Right hindlimb (tissue), 1 donor: ENCODE measurements around the gene NANOS2.

ENCODE experiments used
- DNase-seq: peaks from one replicate; pipeline ENCODE4 v3.0.0-alpha.2; 2018

The NANOS2 gene

DNA sequence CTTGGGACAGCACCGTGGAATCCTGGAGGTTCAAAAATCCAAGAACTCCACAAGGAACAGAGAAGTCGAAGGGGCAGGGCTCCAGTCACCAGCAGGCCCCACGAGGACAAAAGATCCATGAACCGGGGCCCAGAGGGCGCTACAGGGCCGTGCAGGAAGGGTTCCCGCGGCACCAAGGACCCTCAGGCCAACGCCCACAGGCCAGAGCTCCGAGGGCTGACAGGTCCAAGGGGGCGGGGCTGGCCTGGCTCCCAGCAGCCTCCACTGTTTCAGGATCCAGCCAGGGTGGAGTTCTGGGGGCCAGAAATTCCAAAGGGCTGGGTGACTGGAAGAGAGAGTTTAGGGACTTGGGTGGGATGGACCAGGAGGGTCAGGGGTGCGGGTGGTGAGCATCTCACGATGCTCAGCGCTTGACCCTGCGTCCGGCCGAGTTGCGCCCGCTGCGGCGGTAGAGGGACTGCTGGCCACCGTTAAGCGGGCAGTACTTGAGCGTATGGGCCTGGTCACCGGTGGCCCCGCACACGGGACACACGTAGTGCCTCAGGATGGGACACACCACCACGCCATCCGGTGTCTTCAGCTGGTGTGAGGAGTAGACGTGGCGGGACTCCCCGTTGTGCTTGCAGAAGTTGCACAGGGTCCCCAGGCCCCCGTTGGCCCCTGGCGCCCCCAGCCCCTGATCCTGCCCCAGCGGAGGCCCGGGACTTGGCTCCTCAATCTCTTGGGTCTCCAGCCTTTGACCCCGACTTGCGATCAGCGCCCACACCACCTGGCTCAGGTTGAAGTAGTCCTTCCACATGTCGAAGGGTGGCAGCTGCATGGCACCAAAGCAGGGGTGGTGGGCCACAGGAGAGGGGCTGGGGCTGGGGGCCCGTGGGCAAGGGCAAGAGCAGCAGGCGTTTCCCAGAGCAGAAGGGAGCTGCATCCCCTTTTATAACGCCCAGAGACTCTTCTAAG is at the start of gene NANOS2:
NANOS2 (minus strand) TSS at position 905 of the 957 bp plus-strand sequence; CDS start at position 820, 85 bp downstream.
- no peak for DNase-seq

DNA sequence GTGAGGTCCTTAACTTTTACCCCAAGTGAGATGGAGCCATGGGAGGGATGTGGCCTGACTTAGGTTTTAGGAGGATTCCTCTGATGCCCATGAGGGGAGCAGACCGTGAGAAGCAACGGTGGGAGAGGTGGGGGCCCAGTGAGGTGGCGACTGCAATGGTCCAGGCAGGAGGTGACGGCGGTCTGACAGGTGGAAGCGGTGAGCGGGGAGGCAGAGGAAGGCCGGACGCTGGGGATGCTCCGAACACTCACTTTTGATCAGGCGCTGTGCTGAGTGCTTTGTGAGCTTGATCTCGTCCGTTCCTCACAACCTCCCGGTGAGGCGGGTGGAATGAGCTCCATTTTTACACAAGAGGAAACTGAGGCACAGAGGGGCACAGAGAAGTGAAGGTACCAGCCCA is 47.4 kb upstream of the NANOS2 start:
- DNase-seq = no peak

DNA sequence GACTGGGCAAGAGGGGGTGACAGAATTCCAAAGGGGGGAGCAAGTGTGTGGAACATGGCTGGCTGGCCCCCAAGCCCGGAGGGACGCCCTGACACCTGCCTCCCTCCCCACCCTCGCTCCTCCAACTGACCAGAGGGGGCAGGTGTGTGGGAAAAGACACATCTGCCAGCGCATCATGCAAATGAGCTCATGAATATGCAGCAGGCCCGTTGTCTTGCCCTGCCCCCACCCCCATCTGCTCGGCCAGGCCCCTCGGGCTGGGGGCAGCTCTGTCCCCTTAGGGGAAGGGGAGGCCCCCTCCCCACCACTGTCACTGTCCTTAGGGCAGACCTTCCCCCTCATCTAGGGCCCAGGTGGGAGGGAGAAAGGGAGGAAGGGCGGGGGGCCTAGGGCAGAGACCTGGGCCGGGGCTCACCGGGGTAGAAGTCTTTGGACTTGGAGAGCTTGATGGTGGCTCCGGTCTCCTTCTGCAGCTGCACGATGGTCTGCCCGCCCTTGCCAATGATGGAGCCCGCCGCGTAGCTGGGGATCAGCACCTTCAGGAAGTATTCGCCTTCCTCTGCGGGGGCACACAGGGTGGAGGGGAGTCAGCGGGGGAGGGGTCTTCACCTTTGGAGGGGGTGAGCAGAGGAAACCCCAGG is 46.1 kb upstream of the NANOS2 start:
- DNase-seq = no peak

DNA sequence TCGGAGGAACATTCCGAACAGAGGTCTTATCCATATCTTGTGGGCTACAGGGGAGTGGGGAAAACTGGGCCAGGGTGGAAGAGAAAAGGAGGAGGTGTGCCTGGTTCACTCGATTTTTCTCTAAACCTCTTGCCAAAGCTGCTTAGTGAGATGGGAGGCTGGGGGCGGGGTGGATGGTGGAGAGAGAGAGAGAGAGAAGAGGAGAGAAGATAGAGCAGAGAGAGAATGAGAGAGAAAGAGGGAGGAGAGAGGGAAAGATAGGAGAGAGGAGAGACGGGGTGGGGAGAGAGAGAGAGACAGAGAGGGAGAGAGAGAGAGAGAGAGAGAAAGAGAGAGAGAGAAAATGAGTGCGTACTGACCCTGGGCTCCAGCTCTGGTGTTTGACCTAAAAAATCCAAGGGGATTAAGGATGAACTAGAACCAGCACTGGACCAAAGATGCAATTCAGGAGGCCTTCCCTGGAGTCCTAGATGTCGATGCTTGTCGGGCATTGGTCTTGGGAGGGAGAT is 45.0 kb upstream of the NANOS2 start:
- no peak for DNase-seq

- DNase-seq = no peak
Observed at GRCh38 chr19:45958769-45959516, 44.4 kb upstream of the NANOS2 start.

DNA sequence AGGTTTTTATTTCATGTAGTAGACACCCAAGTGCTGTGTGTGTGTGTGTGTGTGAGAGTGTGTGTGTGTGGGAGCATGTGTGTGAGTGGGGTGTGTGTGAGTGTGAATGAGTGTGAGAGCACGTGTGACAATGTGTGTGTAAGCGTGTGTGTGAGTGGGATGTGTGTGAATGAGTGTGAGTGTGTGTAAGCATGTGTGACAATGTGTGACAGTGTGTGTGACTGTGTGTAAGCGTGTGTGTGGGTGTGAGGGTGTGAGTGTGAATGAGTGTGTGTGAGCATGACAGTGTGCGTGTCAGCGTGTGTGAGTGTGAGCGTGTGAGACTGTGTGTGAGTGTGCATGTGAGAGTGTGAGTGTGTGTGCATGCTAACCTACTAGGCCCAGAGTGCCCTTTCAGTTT is 43.7 kb upstream of the NANOS2 start:
- DNase-seq = no peak

GRCh38 chr19:45955905-45956608 is 41.5 kb upstream of the NANOS2 start:
- peak; percentile 49 for DNase-seq

GRCh38 chr19:45954156-45954555 is 39.6 kb upstream of the NANOS2 start:
- DNase-seq = no peak

GRCh38 chr19:45953676-45954075 is 39.1 kb upstream of the NANOS2 start:
- DNase-seq = no peak

- DNase-seq = peak; percentile 72
Observed at GRCh38 chr19:45952686-45953505, 38.3 kb upstream of the NANOS2 start.

DNA sequence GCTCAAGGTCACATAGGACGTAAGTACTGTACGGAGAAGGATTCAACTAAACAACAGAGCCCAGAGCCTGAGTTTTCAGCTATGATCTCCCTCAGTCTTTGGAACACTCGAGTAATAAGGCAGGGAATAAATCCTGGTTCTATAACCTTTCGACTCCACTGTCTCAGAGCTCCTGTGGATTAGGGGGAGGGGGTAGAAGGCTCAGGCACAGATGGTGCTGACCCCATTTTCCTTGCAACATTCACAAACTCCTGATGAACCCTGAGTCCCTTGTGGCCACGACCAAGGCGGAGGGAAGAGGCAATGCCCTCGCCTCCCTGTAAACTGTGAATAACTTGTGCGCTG is 37.7 kb upstream of the NANOS2 start:
- no peak for DNase-seq

GRCh38 chr19:45947926-45948325 is 33.3 kb upstream of the NANOS2 start:
- no peak for DNase-seq

DNA sequence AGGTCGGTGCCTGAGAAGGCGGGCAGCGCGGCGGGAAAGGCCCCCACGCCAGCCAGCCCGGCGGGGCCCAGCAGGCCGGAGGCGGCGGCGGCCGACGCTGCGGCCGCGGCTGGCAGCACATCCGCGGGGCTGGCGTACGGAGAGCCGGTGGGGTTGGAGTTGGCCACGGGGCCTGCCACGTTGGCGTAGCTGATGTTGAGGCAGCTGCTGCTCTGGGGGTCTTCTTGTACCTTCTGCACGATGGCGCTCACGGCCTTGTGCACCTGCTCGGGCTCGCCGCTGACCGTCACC is 25.9 kb upstream of the NANOS2 start:
- DNase-seq = no peak

- no peak for DNase-seq
Observed at GRCh38 chr19:45939792-45940514, 25.4 kb upstream of the NANOS2 start.

- DNase-seq = no peak
Observed at GRCh38 chr19:45938733-45939319, 24.2 kb upstream of the NANOS2 start.

GRCh38 chr19:45935267-45935666 is 20.7 kb upstream of the NANOS2 start:
- DNase-seq = no peak

- no peak for DNase-seq
Observed at GRCh38 chr19:45934551-45935230, 20.1 kb upstream of the NANOS2 start.

DNA sequence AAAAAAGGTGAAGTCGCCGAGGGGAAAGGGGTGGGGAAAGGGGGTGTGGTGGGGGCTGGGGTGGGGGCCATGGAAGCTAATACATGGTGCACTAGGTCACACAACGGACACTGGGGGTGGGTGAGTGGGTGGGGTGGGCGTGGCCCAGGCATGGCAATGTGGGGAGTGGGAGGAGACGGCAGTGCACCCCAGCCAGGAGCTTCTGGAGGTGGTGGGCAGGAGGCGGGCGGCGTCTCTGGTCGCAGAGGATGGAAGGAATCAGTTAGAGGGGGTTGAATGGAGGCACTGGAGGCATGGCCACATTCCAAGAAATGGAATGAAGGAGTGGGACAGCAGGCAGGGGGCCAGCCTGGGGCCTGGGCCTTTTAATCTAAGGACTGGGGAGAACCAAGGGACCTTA is 19.2 kb upstream of the NANOS2 start:
- no peak for DNase-seq

GRCh38 chr19:45931055-45931454 is 16.5 kb upstream of the NANOS2 start:
- no peak for DNase-seq

GRCh38 chr19:45929247-45929646 is 14.7 kb upstream of the NANOS2 start:
- DNase-seq = no peak
